Liver (tissue), 3 donors: ENCODE data around the gene RAB6A.
A peak's percentile ranks its signal among the peaks of the same experiment; 100 is the strongest.

ENCODE experiments used
- CTCF ChIP-seq: fragments of 150-350 bp; IDR thresholded peaks from 2 replicates; pipeline ENCODE4 v1.5.1; 2017; ENCODE audit warnings: improper control_type of control experiment, low read depth, low read length; ENCODE audit not compliant: missing input control
- RAD21 ChIP-seq, 2 donors: IDR thresholded peaks; 2 replicates each; pipeline ENCODE4 v1.6.1; 2016; ENCODE audit warnings: antibody characterized with exemption in 2 of 2, mild to moderate bottlenecking in 2 of 2
- REST ChIP-seq: IDR thresholded peaks from 2 replicates; pipeline ENCODE4 v1.6.1; 2016; ENCODE audit warnings: antibody characterized with exemption, mild to moderate bottlenecking
- TAF1 ChIP-seq: conservative IDR thresholded peaks from 2 replicates; pipeline ENCODE4 v1.6.1; 2016; ENCODE audit warnings: antibody characterized with exemption, mild to moderate bottlenecking
- donor health status: healthy.
- donor health status: healthy.

GRCh38 chr11:73729594-73730206 is 31.2 kb downstream of the RAB6A start:
- TF ChIP-seq CTCF (peak; percentile 22), REST (no peak), TAF1 (no peak), RAD21 (IDR thresholded peaks at IDR 0.05) (peak in 1 of 2 donors; percentile 39)
